ENCODE measurements around the gene PEX10.

The PEX10 gene

GRCh38 chr1:2435091-2435490 is 22.7 kb upstream of the PEX10 start:
- TF ChIP-seq FOXM1 (IDR thresholded peaks at IDR 0.05; ENCODE audit: borderline replicate concordance, low read depth) (no peak), RAD21 (IDR thresholded peaks at IDR 0.05; ENCODE audit: low read depth) (no peak), TCF12 (IDR thresholded peaks at IDR 0.05; ENCODE audit: low read depth) (no peak), EGR1 (IDR thresholded peaks at IDR 0.05) (no peak), CEBPB (IDR thresholded peaks at IDR 0.05) (no peak), MAX (IDR thresholded peaks at IDR 0.05) (no peak), EP300 (IDR thresholded peaks at IDR 0.05; ENCODE audit: borderline replicate concordance) (no peak), CREB1 (IDR thresholded peaks at IDR 0.05; ENCODE audit: low read depth) (no peak), USF1 (IDR thresholded peaks at IDR 0.05) (no peak), REST (IDR thresholded peaks at IDR 0.05; ENCODE audit: low read depth) (no peak)

GRCh38 chr1:2433936-2434655 is 21.7 kb upstream of the PEX10 start:
- TF ChIP-seq TEAD4 (IDR thresholded peaks at IDR 0.05) (no peak), TAF1 (IDR thresholded peaks at IDR 0.05; ENCODE audit: low read depth) (no peak), NFIC (IDR thresholded peaks at IDR 0.05) (no peak), CREB1 (IDR thresholded peaks at IDR 0.05; ENCODE audit: low read depth) (no peak), REST (IDR thresholded peaks at IDR 0.05; ENCODE audit: low read depth) (no peak), ZBTB7A (IDR thresholded peaks at IDR 0.05; ENCODE audit: low read depth) (no peak), EGR1 (IDR thresholded peaks at IDR 0.05) (no peak), FOXM1 (IDR thresholded peaks at IDR 0.05; ENCODE audit: borderline replicate concordance, low read depth) (no peak), EP300 (IDR thresholded peaks at IDR 0.05; ENCODE audit: borderline replicate concordance) (no peak), MAX (IDR thresholded peaks at IDR 0.05) (no peak), TCF12 (IDR thresholded peaks at IDR 0.05; ENCODE audit: low read depth) (no peak), YY1 (IDR thresholded peaks at IDR 0.05; ENCODE audit: low read depth) (no peak), USF1 (IDR thresholded peaks at IDR 0.05) (no peak), CEBPB (IDR thresholded peaks at IDR 0.05) (no peak)

GRCh38 chr1:2433196-2433595 is 20.8 kb upstream of the PEX10 start:
- TF ChIP-seq CEBPB (IDR thresholded peaks at IDR 0.05) = no peak
- TF ChIP-seq REST (IDR thresholded peaks at IDR 0.05; ENCODE audit: low read depth) = no peak
- TF ChIP-seq EGR1 (IDR thresholded peaks at IDR 0.05) = no peak
- TF ChIP-seq MAX (IDR thresholded peaks at IDR 0.05) = no peak
- no peak for TF ChIP-seq FOXM1 (IDR thresholded peaks at IDR 0.05; ENCODE audit: borderline replicate concordance, low read depth)
- no peak for TF ChIP-seq TEAD4 (IDR thresholded peaks at IDR 0.05)
- TF ChIP-seq ZBTB7A (IDR thresholded peaks at IDR 0.05; ENCODE audit: low read depth) = no peak
- no peak for TF ChIP-seq USF1 (IDR thresholded peaks at IDR 0.05)
- no peak for TF ChIP-seq EP300 (IDR thresholded peaks at IDR 0.05; ENCODE audit: borderline replicate concordance)
- TF ChIP-seq TAF1 (IDR thresholded peaks at IDR 0.05; ENCODE audit: low read depth) = no peak
- TF ChIP-seq RAD21 (IDR thresholded peaks at IDR 0.05; ENCODE audit: low read depth) = no peak
- no peak for TF ChIP-seq TCF12 (IDR thresholded peaks at IDR 0.05; ENCODE audit: low read depth)
- no peak for TF ChIP-seq CREB1 (IDR thresholded peaks at IDR 0.05; ENCODE audit: low read depth)
- no peak for TF ChIP-seq YY1 (IDR thresholded peaks at IDR 0.05; ENCODE audit: low read depth)
- TF ChIP-seq NFIC (IDR thresholded peaks at IDR 0.05) = no peak

Measured in Ishikawa (cell line).